A549 (cell line): Measurements from ENCODE around the gene PLA2G4F.

Experiments
- CTCF ChIP-seq: fragments of >200 bp; sonication (Bioruptor Twin); formaldehyde crosslinking; IDR thresholded peaks from 3 replicates; pipeline ENCODE4 v1.5.1; 2016
- MAX ChIP-seq: IDR thresholded peaks from 2 replicates; pipeline ENCODE4 v1.6.1; 2012
- POLR2A ChIP-seq: IDR thresholded peaks from 2 replicates; pipeline ENCODE4 v1.6.1; 2012; ENCODE audit warnings: mild to moderate bottlenecking, low read length
- TF ChIP-seq, protein P1 (sequence below): fragments of 450-650 bp; IDR thresholded peaks from 2 replicates; pipeline ENCODE4 v1.6.1; 2014; ENCODE audit warnings: antibody characterized with exemption

DNA sequence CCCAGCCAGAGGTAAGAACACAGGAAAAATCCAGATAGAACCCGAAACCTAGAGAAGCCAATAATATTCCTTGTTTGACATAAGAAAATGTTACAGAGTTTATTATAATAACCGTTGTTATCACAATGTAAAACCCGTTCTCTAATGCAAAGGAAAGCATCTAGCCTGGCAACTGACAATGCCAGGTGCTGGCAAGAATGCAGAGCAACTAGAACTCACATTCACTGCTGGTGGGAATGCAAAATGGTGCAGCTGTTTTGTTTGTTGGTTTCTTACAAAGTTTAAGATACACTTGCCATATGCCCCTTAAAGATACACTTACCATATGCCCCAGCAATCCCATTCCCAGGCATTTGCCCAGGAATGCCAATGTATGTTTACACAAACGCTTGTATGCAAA, 28.3 kb upstream of the PLA2G4F start:
- TF ChIP-seq CTCF (no peak), POLR2A (no peak), MAX (no peak)
- TF ChIP-seq, protein P1, sequence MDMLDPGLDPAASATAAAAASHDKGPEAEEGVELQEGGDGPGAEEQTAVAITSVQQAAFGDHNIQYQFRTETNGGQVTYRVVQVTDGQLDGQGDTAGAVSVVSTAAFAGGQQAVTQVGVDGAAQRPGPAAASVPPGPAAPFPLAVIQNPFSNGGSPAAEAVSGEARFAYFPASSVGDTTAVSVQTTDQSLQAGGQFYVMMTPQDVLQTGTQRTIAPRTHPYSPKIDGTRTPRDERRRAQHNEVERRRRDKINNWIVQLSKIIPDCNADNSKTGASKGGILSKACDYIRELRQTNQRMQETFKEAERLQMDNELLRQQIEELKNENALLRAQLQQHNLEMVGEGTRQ, result no peak
